Endometrium (tissue), 2 donors: Measurements from ENCODE around the gene TSSC4.

Source experiments
- FAIRE-seq: peaks from 2 replicates; lab custom pipeline; 2012; peaks lifted over from hg19 to GRCh38; lab: Jason Lieb, UNC
- donor health status: control.
- donor health status: control.

The TSSC4 gene

GRCh38 chr11:2417856-2418692 is 17.5 kb downstream of the TSSC4 start:
- no peak for FAIRE-seq

DNA sequence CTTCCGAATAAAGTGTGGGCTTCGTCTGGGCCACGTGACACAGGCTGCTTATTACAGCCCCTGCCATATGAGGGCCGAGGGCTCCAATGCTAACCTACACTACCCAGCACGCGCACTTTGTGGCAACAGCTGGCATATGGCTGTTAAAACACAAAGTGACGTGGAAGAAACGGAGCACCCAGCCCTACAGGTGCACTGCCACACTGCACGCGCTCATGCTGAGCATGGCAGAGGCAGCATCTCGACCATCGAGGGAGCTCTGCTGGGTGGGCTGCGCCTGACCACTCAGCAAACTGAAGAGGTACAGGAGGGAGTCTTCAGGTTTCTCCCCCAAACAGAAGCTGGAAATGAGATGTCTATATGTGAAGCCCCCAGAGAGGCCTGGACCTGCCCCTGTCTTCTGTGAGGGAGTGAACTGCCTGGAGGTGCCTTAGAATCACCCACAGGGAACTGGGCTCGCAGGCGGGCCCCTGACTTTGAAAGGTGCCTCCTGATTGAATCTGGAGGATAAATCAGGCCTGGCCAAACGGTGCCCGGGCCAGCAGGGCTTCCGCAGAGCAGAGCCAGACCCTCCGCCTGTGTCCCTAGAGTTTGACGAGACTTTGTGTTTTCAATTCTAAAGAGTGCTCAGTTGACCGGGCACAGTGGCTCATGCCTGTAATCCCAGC is 18.3 kb downstream of the TSSC4 start:
- FAIRE-seq: no peak

GRCh38 chr11:2419638-2420501 is 19.3 kb downstream of the TSSC4 start:
- FAIRE-seq: peak; percentile 78

GRCh38 chr11:2420502-2421225 is 20.1 kb downstream of the TSSC4 start:
- FAIRE-seq: no peak

DNA sequence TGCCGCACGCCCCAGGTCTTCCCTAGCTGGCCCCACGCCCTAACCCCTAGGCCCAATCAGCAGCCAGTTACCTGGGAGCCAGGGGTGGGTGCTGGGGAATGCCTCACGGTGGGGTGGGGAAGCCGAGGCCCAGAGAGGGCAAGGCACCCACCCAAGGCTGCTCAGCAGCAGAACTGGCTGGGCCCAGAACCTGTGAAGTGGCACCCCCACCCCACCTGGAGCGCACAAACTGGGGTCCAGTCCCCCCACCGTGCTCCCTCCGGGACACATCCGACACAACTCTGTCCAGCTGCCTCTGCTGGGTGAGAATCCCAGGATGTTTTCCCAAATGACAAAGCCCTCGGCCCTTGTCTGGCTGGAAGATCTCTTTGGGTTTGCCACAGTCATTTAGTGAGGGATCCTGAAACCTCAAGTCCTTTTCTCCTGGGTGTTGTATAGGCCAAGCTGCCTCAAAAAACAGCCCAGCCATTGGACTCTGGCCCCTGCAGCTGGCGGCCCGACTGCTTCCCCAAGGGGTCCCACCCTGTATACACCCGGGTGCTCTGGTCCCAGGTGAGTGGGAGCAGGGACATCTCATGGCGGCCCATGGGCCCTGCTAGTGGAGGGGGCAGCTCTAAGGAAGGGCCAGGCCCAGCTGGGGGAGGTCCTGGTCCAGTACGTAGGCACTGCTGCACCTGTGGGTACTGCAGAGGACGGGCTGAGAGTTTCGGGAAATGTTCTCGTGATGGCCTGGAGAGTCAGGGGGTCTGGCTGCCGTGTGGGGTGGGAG is 20.9 kb downstream of the TSSC4 start:
- FAIRE-seq: no peak

GRCh38 chr11:2421996-2422395 is 21.4 kb downstream of the TSSC4 start:
- FAIRE-seq: no peak

DNA sequence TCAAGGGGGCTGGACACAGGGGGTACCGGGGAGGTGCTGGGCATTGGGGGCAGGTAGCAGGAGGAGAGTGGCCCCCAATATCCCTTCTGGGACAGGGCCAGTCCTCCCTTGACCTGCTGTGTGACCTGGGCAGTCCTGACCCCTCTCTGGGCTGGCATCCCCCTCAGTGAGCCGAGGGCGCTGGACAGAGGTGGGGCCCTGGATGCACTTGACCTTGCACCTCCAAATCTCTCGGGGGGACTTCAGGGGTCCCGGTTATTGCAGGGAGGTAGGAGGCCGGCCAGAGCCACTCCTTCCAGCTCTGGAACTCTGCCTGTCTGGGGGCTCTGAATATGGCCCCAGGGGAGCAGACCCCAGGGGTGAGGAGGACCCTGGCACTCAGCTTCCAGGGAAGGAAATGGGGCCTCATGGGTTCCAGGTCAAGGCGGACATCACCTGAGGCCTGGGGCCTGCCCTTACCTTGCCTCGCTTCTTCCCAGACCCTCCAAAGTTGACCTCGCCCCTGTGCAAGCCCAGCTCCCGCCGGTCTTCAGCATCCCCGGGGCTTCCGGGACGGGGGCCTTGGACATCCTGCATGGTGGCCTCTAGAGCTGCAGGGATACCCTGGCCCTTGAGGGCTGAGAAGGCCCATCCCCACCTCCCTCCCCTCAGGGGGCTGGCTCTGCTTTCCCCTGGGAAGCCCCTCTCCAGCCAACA is 22.1 kb downstream of the TSSC4 start:
- no peak for FAIRE-seq

GRCh38 chr11:2423157-2424025 is 22.8 kb downstream of the TSSC4 start:
- FAIRE-seq: no peak

DNA sequence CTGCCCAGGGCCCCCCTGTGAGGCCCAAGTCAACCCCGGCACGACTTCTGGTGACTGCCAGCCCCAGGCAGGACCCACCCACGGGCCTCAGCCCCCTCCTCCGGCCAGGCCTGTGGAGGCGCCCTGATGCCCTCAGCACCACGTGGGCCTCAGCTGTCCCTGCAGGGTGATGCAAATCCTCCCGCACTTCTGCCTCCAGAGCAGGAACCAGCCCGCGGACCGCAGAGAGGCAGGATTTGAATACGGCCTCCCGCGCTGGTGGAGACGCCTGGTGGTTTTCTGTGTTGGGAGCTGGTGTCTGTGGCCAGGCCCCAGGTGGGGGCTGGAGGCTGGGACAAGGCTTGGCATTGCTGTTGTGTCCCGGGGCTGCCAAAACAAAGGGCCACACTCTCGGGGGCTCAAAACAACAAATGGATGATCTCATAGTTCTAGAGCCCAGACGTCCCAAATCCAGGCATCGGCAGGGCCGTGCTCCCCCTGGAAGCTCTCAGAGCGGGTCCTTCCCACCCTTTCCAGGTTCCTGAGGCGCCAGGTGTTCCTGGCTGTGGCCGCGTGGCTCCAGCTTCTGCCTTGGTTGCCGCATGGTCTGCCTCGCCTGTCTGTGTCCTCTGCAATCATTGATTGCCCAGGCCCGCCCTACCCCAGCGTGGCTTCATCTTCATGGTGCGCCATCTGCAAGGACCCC is 24.4 kb downstream of the TSSC4 start:
- no peak for FAIRE-seq

GRCh38 chr11:2425506-2425905 is 25.0 kb downstream of the TSSC4 start:
- FAIRE-seq: no peak

DNA sequence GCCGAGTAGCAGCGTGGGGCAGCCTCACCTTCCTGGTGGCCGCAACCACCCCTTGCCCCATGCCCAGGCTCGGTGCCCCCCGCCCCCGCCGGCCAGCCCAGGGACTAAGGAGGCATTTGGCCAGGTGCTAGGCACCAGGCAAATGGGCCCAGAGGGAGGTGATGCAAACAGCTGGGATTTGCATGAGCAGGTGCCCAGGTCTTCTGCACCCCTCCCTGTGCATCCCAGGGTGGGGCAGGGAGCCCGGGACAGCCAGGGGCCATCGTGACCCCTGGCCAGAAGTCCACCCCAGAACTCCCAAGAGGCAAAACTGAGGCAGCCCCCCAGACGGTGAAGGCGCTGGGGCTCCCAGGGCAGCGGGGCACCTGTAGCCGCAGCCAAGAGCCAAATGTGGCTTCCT is 25.7 kb downstream of the TSSC4 start:
- no peak for FAIRE-seq

DNA sequence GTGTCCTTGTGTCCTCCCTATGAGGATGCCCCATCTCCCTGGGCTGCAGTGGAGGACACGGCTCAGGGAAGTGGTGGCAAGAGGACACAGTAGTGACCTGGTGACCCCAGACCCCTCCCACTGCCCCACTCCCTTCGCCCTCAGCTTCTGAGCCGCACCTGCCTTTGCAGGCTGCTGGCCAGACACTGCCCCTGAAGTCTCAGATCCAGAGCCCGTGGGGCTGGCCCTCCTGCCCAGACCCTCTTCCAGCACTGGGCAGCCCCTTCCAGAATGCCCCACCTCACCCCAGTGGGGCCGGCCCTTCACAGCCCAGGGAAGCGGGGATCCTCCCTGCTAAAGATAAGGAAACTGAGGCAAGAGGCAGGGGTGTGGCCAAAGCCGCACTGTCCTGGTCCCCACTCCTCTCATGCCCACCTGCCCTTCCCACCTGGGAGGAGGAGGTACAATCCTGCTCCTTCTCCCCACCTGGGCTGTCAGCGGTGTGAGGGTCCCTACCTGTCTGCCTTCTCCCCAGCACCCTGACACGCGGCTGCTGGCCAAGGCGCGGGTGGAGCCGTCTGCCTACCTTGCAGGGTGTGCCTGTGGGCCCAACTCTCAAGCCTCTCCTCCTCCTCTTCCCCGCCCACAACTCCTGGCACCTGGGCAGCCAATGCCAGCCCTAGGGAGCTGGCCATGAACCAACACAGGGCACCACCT is 26.4 kb downstream of the TSSC4 start:
- no peak for FAIRE-seq

GRCh38 chr11:2427721-2428321 is 27.3 kb downstream of the TSSC4 start:
- no peak for FAIRE-seq

GRCh38 chr11:2428322-2428795 is 27.8 kb downstream of the TSSC4 start:
- no peak for FAIRE-seq

DNA sequence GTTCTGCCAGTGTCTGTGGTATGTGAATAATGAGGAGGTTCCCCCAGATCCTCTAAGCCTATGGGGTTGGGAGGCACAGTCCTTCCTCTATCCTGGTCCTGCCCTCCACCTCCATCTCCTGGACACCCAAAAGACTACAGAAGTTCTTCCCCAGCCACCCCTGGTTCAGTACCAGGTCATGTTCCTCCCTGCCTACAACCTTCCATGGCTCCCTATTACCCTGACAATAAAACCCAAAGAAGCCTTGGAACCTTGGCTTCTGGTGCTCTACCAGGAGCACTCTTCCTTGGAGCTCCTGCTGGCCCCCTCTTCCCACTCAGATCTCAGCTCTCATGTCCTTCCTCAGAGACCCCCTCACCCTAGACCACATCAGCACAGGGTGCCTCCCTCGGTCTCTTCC is 30.8 kb downstream of the TSSC4 start:
- FAIRE-seq: no peak

DNA sequence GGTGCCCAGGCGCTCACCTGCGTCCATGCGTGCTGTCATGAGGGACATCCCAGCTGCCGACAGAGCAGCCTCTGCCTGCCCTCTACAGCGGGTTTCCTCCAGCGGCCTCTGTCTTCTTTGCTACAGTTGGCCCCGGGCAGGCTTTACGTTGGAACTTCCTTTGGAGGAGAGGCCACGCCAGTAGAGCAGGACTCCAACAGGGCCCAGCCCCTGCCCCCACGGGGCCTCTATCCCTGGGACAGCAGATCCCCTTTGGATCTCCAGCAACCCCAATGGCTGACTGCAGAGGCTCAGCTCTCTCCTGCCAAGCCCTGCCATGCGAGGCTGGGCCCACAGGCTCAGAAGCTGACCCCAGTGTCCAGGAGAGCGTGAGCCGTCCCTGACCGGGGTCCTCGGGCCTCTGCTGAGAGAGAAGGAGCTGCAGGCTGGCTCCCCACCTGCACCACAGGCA is 31.6 kb downstream of the TSSC4 start:
- FAIRE-seq: no peak

GRCh38 chr11:2432628-2433071 is 32.1 kb downstream of the TSSC4 start:
- FAIRE-seq: no peak
